NCI-H345 (cell line): Measurements from ENCODE around the gene NPHS1.
A peak's percentile ranks its signal among the peaks of the same experiment; 100 is the strongest.

Experiments
- DNase-seq: peaks from one replicate; lab custom pipeline; 2025; lab: John Stamatoyannopoulos, UW

NPHS1 gene

DNA sequence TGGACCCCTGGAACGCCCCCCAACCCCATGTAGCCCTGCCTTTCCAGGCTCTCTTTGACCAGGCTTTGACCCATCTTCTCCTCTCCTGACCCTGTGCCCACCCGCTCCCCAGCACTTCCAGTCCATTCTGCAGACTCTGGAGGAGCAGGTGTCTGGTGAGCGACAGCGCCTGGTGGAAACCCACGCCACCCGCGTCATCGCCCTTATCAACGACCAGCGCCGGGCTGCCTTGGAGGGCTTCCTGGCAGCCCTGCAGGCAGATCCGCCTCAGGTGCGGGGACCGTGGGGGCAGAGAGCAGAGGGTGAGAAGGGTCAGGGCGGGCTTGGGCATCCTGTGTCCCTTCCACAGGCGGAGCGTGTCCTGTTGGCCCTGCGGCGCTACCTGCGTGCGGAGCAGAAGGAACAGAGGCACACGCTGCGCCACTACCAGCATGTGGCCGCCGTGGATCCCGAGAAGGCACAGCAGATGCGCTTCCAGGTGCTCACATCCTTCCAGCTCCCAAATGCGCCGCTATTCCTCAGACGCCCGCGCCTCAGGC, 22.2 kb upstream of the NPHS1 start:
- DNase-seq, result no peak

DNA sequence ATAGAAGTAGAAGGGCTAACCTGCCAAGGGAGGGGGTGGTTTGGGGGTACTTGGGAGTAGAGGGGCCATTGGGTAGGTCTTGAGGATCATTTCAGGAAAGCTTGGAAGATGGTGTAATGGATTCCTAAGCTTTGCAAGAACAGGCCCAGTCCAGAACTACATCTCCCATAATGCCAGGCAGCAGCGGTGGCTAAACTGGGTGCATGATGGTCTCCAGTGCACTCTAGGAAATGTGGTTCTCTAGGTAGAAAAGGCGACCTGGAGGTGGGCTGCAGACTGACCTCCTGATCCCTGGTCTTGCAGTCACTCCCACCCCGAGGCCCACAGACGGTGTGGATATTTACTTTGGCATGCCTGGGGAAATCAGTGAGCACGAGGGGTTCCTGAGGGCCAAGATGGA, 19.9 kb upstream of the NPHS1 start:
- DNase-seq, result no peak

DNA sequence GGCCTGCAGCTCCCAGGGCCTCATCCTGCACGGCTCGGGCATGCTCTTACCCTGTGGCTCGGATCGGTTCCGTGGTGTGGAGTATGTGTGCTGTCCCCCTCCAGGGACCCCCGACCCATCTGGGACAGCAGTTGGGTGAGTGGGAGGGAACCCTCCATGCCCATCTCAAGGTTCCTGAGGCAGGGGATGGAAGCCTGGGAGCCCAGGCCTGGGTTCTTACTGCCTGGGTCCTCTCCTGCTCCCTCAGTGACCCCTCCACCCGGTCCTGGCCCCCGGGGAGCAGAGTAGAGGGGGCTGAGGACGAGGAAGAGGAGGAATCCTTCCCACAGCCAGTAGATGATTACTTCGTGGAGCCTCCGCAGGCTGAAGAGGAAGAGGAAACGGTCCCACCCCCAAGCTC, 19.3 kb upstream of the NPHS1 start:
- no peak for DNase-seq

DNA sequence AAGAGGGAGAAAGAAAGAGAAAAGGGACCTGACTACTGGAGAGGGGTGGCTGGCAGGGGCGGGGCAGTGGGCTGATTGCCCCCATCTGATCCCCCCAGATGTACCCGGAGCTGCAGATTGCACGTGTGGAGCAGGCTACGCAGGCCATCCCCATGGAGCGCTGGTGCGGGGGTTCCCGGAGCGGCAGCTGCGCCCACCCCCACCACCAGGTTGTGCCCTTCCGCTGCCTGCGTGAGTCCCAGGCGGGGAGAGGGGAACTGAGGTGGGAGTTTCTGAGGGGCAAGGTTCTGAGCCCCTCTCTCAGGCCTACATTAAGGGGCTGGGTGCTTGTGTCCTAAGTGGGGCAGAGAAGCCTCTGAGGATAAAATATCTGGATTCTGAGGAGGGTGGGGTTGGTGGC, 18.5 kb upstream of the NPHS1 start:
- no peak for DNase-seq

DNA sequence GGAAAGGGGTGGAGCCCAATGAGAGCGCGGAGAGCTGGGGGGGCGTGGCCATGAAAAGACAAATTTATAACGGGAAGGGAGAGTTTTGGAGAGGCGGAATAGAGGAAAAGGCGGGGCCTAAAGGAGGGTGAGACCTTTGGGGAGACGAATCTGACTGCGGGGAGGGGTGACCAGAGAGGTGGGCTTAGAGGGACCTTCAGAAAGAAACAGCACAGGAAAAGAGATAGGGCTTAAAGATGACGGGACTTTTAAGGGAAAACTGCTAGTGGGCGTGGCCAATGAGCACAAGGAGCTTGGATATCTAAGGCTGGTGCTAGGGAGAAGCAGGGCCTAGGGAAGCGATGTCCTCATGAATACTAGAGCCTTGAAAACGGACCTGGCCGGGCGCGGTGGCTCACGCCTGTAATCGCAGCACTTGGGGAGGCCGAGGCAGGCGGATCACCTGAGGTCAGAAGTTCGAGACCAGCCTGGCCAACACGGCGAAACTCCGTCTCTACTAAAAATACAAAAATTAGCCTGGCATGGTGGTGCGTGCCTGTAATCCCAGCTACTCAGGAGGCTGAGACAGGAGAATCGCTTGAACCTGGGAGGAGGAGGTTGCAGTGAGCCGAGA, 17.9 kb upstream of the NPHS1 start:
- peak; percentile 96 for DNase-seq

DNA sequence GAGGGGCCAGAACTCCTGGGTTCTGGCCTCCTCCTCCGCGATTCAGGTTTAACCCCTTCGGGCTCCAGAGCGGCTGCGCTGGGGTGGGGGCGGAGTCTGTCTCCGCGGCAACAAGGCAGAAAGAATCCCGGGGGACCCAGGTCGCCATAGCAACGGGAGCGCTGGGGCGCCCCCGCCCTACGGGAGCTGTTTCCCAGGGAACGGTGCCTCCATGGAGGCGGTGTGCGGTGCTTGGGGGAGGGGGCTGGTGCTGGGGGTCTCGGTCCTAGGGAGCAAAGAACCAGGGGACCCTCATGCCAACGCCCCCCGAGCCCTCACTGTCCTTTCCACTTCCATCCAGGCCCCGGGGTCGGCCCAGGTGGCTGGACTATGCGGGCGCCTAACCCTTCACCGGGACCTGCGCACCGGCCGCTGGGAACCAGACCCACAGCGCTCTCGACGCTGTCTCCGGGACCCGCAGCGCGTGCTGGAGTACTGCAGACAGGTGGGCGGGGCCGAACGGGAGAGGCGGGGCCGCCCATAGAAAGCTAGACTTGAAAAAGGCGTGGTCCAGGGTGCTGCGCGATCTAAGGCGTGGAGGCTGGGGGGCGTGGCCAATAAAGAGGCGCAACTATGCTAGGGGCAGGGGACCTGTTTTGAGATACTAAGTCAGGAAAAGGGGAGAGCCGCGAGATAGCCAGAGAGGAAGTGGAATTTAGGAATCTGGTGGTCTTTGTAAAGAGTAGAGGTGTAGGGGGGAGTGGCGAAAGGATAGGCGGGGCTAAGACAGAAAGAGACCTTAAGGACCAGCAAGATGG, 17.2 kb upstream of the NPHS1 start:
- DNase-seq, result peak; percentile 99

DNA sequence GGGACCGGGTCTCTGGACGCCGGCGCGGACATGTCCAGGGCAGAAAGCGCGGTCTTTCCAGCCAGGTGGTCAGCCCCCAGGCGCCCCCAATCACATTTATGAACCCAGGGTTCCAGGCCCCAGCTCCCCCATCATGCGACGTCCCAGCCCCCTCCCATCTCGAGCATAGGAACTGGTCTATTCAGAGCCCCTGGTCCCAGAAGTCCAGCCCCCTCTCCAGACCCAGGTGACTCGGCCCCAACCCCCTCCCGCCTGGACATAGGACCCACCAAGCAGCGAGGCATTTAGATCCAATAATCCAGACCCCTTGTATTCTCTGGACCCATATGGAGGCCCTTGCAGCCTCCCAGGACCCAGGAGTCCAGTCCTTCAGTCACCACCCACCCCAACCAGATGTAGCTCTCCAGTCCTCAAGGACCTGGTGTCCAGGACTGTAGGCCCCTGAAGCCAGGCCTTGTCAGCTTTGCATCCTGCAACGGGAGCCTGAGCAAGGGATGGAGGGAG, 16.6 kb upstream of the NPHS1 start:
- DNase-seq, result peak; percentile 66

DNA sequence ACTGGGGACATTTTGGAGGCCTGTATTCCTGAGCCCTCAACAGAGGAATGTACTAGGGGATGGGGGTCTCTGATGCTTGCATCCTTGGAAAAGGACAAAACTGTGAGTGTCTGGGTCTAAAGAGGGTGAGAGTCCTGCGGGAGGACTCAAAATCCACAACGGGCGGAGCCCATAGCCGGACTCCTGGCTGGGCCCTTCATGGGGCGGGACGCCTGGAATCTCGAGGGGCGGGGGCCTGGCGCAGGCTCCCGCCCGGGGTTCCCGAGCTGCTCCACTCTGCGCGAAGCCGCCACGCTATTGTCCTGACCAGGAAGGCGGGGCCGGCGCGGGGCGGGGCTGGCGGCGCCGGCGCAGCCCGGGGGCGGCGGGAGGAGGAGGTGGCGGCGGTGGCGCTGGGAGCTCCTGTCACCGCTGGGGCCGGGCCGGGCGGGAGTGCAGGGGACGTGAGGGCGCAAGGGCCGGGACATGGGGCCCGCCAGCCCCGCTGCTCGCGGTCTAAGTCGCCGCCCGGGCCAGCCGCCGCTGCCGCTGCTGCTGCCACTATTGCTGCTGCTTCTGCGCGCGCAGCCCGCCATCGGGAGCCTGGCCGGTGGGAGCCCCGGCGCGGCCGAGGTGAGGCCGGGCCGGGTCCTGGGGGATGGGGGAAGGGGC, 16.0 kb upstream of the NPHS1 start, which contains the start of gene APLP1:
APLP1 (plus strand) TSS at position 403 of the 651 bp plus-strand sequence; CDS start at position 466, 63 bp downstream.
- peak; percentile 96 for DNase-seq

DNA sequence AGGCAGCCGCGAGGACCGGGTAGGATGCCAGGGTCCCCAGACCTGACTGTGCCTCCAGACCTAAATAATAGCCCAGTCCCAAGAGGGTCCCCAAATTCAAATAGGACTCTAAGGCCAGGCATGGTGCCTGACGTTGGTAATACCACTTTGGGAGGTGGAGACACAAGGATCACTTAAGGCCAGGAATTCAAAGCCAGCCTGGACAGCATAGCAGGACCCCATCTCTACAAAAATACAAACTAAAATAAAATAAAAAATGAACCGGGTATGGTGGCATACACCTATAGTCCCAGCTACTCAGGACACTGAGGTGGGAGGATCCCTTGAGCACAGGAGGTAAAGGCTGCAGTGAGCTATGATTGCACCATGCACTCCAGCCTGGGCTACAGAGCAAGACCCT, 10.7 kb upstream of the NPHS1 start:
- no peak for DNase-seq

DNA sequence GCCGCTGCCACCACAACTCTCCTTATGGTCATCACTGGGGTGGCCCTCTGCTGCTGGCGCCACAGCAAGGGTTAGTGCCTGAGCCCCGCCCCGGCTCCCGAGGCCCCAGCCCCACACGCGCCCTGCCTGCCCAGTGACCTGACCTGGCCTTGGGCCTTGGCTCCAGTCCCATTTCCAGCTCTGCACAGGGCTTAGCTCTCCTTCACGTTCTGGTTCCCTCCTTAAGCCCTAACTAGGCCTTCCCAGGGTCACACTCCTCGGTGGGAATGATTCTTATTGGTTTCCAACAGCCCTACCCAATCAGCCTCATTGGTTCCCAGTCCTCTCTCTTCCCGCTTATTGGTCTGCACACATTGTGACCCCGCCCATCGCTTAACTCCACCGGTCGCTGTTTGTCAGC, 10.2 kb upstream of the NPHS1 start:
- no peak for DNase-seq

DNA sequence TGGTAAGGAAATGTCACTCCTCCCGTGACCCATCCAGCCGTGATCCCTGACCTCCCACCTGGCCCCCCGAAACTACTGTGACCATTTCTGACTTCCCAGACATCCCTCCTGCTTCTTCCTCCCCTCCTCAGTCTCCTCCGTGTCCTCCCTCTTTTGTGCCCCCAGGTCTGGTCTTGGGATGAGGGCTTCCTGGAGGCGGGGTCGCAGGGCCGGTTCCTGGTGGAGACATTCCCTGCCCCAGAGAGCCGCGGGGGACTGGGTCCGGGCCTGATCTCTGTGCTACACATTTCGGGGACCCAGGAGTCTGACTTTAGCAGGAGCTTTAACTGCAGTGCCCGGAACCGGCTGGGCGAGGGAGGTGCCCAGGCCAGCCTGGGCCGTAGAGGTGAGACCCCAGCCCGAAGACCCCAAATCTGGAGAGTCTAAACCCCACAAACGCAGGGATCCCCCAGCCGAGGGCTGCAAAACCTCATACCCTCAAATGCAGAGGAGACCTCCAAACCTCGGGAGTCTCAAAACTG, 9.4 kb upstream of the NPHS1 start:
- no peak for DNase-seq

DNA sequence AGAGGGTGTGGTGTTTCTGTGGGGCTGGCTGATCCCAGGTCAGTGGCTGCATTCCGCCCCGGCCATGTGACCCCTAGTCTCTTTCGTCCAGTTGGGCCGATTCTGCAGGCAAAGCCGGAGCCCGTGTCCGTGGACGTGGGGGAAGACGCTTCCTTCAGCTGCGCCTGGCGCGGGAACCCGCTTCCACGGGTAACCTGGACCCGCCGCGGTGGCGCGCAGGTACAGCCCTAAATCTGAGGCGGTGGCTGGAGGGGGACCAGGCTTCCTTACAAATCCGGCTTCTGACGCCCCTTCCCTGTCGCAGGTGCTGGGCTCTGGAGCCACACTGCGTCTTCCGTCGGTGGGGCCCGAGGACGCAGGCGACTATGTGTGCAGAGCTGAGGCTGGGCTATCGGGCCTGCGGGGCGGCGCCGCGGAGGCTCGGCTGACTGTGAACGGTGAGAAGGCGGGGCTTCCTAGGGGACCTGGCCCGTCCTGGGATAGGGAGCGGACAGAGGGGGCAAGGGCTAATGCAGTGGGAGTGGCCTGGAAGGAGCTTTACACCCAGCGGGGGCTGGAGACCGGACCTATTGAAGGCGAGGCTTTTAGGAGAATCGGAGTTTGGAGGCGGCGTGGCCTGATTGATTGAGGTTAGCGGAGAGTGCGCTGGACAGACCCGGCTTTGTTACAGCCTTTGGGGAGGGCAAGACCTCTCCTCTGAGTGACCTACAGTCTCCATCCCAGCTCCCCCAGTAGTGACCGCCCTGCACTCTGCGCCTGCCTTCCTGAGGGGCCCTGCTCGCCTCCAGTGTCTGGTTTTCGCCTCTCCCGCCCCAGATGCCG, 8.7 kb upstream of the NPHS1 start:
- no peak for DNase-seq

DNA sequence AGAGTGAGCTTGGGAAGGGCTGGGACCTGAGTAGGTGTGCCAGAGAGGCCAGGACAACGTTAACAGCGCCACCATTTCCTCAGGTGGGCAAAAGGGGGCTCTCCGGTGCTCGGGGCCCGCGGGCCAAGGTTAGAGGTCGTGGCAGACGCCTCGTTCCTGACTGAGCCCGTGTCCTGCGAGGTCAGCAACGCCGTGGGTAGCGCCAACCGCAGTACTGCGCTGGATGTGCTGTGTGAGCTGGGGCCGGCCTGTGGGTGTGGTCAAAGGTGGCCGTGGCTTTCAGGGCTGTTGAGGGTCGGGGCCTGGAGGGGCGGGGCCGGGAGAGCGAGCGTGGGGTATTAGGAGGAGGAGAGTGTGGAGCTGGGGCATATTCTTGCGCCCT, 8.1 kb upstream of the NPHS1 start:
- DNase-seq, result no peak

DNA sequence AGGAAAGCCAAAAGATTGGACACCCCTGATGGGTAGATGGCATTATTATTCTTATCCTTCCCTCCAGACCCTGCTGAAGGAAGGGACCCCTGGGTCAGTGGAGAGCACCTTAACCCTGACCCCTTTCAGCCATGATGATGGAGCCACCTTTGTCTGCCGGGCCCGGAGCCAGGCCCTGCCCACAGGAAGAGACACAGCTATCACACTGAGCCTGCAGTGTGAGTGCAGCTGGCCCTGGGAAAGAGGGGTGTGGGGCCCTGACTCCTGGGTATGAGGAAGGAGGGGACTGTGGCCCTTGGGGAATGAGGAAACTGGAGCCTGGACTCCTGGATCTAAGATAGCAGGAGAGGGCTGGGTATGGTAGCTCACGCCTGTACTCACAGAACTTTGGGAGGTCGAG, 7.1 kb upstream of the NPHS1 start:
- DNase-seq, result no peak

DNA sequence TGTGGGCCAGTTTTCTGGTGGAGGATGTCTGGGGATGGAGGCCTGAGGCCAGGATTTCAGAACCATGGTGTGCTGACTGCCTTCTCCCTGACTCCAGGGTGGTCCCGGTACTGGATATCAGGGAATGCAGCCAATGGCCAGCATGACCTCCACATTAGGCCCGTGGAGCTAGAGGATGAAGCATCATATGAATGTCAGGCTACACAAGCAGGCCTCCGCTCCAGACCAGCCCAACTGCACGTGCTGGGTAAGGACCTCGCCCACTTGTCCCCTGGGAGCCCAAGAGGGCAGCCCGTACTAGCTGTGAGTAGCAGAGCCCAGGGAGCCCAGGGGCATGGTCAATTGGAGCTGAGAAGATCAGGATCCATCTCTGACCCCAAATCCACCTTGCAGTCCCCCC, 6.0 kb upstream of the NPHS1 start:
- no peak for DNase-seq

DNA sequence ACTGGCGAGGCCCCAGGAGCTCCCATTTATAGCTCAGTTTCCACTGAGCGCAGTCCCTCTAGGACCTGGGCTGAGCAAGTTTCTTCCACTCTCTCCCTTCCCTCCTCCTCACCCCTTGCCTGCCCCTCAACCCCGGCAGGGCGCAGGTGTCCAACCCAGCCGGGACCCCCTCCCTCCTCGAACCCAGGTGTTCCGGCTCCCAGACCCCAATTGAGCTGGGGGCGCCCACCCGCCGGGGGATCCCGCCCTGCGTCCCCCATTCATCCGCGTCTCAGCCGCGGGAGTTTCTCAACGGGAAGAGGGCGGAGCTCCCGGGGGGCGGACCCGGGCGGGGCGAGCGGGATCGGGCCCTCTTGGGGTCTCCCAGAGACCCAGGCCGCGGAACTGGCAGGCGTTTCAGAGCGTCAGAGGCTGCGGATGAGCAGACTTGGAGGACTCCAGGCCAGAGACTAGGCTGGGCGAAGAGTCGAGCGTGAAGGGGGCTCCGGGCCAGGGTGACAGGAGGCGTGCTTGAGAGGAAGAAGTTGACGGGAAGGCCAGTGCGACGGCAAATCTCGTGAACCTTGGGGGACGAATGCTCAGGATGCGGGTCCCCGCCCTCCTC, 4.3 kb upstream of the NPHS1 start, which contains the start of gene KIRREL2:
KIRREL2 (plus strand) TSS at position 366 of the 604 bp plus-strand sequence; CDS start at position 575, 209 bp downstream.
- peak; percentile 67 for DNase-seq

DNA sequence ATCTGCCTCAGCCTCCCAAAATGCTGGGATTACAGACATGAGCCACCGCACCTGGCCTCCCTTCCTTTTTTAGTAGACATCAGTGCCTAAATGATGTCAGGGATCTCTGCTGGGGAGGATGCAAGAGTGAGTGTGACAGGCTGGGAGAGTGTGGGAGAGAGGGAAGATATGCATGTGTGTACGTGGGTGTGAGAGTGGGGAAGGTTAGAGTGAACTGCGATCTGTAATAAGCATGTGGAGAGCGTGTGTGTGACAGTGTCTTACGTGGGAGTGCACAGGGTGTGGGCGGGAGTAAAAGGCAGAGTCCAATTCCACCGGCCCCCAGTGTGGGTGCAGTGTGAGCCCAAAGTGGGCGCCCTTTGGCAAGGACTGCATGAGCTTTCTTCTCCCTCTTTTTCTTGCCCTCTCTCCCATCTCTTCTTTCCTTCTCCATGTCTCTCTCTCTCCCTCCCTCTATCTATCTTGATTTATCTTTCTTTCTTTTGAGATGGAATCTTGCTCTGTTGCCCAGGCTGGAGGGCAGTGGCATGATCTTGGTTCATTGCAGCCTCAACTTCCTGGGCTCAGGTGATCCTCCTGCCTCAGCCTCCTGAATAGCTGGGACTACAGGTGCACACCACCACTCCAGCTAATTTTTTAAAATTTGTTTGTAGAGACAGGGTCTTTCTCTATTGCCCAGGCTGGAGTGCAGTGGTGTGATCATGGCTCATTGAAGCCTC, 893 bp upstream of the NPHS1 start:
- DNase-seq, result no peak

DNA sequence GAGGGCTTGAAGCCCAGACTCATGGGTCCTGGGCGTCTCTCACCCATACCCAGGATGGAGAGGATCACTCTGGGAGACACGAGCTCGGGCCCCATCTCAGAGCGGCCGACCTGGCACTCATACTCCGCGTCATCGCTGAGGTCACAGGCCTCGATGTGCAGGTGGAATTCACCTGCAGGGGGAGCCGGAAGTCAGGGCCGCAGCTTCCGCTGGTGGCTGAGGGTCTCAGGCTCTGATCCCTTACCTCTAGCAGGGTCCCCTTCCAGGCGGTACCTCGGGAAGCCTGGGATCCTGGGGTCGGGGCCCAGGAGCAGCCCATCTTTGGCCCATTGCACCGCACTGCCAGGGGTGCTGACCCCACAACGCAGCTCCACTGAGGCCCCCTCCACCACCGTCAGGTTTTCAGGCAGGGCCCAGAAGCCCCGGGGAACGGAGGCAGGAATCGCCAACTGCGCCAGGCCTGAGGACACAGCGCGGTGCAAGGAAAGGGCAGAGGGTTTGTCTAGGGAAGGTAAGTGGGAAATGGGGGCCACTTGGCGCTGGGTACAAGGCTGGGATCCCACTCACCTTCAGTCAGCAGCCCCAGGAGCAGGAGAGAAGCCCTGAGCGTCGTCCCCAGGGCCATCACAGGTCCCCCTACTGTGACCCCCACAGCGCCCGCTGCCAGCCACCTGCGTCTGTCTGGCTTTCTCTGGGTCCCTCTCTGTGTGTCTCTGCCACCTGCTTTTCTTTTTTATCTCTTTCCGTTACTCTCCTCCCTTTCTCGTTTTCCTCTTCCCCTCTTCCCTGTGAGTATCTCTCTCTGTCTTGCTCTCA, 883 bp downstream of the NPHS1 start:
- DNase-seq, result peak; percentile 56

DNA sequence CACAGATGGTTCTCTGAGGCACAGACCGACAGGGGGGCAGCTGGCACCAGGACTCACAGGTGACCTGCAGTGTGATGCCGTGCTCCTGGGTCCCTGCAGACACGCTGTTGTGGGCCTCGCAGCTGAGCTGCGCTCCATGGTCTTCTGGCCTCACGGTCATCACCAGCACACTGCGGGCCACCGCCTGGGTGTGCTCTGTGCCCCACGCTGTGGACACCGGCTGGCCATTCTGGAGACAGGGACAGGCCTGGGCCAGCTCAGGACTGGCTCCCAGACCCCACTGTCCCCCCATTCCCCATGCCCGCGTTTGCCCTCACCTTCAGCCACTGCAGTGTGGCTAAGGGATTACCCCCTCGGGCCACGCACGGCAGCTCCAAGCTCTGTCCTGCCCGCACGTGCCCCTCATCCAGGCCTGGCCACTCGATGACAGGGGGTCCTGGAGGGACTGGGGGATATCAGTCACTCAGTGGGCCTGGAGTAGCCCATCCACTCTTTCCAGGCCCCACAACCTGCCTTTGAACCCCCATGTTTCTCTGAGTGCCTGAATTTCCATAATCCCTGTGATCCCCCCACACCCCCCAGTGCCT, 3.3 kb downstream of the NPHS1 start:
- no peak for DNase-seq
